Stimulated activated CD8-positive, alpha-beta memory T cell treated with anti-CD3 and anti-CD28 coated beads, Interleukin-4, amount 100 ng/mL, for 48 hours (primary cell): ENCODE measurements around the gene PSMB11.

Experiments used
- DNase-seq: peaks from one replicate; pipeline ENCODE4 v3.0.0-alpha.2; 2020

The PSMB11 gene

GRCh38 chr14:23089498-23090253 is 47.7 kb downstream of the PSMB11 start:
- no peak for DNase-seq

GRCh38 chr14:23090254-23090636 is 48.2 kb downstream of the PSMB11 start:
- no peak for DNase-seq

GRCh38 chr14:23091294-23092225 is 49.5 kb downstream of the PSMB11 start:
- no peak for DNase-seq

- DNase-seq: no peak
Measured at GRCh38 chr14:23093104-23093503, 51.1 kb downstream of the PSMB11 start.

- DNase-seq: no peak
Measured at GRCh38 chr14:23093526-23093925, 51.5 kb downstream of the PSMB11 start.
